Measurements from ENCODE around the gene PTPRN2. TPM values are rescaled to one million over a fixed set of nuclear protein-coding genes. Genes with fewer than 3 reads are reported as not detected.

PTPRN2 gene
- total and polyA plus RNA-seq, 2 of the 8 experiments (the other 6 are each of a cell fraction or from before 2014, with no cell fraction given) = 2.6 to 4.5 TPM

GRCh38 chr7:158443014-158443687 is 144.5 kb downstream of the PTPRN2 start:
- ChIA-PET POLR2A (ENCODE audit: partially characterized antibody) (no interaction called here), CTCF (ENCODE audit: partially characterized antibody) (interaction anchor here (0.6 to 1.3 kb wide), 6 partner anchors 9 to 1859 kb away, joined by 3 to 5 read pairs (median 3); no protein-coding TSS in a partner anchor)
- no peak overlapping the region for H2BK15ac ChIP-seq (ENCODE audit: low read length)
- H3K9ac ChIP-seq (replicated peaks in 1 of 4; ENCODE audit: extremely low read depth in 1 of 4, low read depth in 3 of 4, low read length in 3 of 4) = no peak overlapping the region
- H4K8ac ChIP-seq (ENCODE audit: extremely low read depth, insufficient read depth, low read length) = no peak overlapping the region; the same call in 1 of the 2 replicates
- H2BK5ac ChIP-seq (ENCODE audit: low read depth, low read length) = no peak overlapping the region
- H3K4me2 ChIP-seq (ENCODE audit: insufficient read depth in 1 of 2, low read depth in 2 of 2, low read length in 2 of 2) = no peak overlapping the region
- H3K79me2 ChIP-seq (ENCODE audit: control insufficient read depth in 1 of 2, insufficient read depth in 2 of 2, low read length in 2 of 2) = no peaks in the 10 kb centered on the region
- H4K20me1 ChIP-seq (replicated peaks in 1 of 2; ENCODE audit: control insufficient read depth in 1 of 2, insufficient read depth in 2 of 2, low read length in 2 of 2) = peaks cover 0 to 8% of the 10 kb centered on the region in 2 experiments
- 91% methylated on average over 24 of the region's 28 CpGs; no CpG with 5 or more reads in 1 of the 2 experiments for WGBS, 2 experiments (ENCODE audit: extremely low coverage in 1 of 2, insufficient coverage in 1 of 2, insufficient read length in 1 of 2, insufficient replicate concordance in 2 of 2, low coverage in 1 of 2, low lambda C conversion rate in 2 of 2, missing lambda C conversion rate in 1 of 2)
- H3K4me3 ChIP-seq (ENCODE audit: extremely low read depth in 1 of 4, insufficient read depth in 2 of 4, low read depth in 3 of 4, low read length in 4 of 4) = no peak overlapping the region
- no peak overlapping the region; the same call in 1 of the 2 replicates for H2BK20ac ChIP-seq (ENCODE audit: low read length)
- no peak overlapping the region for H4K5ac ChIP-seq (ENCODE audit: insufficient read length, low read depth, low read length)
- no peak overlapping the region for H3K23ac ChIP-seq (ENCODE audit: insufficient read length)
- no peak overlapping the region for H2BK120ac ChIP-seq (replicated peaks; ENCODE audit: low read depth, low read length)
- no peak overlapping the region; the same call in 1 of the 2 replicates for H3K18ac ChIP-seq (ENCODE audit: extremely low read depth, low read length)
- H4K91ac ChIP-seq (replicated peaks; ENCODE audit: insufficient read length, low read length) = peak overlapping the region; percentile 57
- no peak overlapping the region for H2AFZ ChIP-seq (ENCODE audit: low read length)
- H3K23me2 ChIP-seq (ENCODE audit: low read depth, low read length) = peaks cover 19% of the 10 kb centered on the region; the same call in 1 of the 2 replicates
- no peak overlapping the region for H3K27ac ChIP-seq (ENCODE audit: low read depth, low read length)
- H2BK12ac ChIP-seq (ENCODE audit: low read depth, low read length) = no peak overlapping the region
- DNase-seq (ENCODE audit: low read depth in 1 of 2, low spot score in 2 of 2) (no peak), FAIRE-seq (no peak)
- no peak overlapping the region for H3K14ac ChIP-seq (ENCODE audit: insufficient read length)
- TF ChIP-seq EZH2 (IDR thresholded peaks at IDR 0.05; ENCODE audit: low read depth, low read length, severe bottlenecking) (no peak), CTCF (IDR thresholded peaks at IDR 0.05; ENCODE audit: control extremely low read depth in 1 of 3, insufficient read depth in 1 of 3, low read depth in 1 of 3, low read length in 3 of 3) (peak in 2 of 3 experiments; percentile 17 to 36; a peak in 3 of 4 replicates), RAD21 (IDR thresholded peaks at IDR 0.05 in 1 of 2, conservative IDR thresholded peaks at IDR 0.05 in 1 of 2; ENCODE audit: low read depth in 2 of 2, low read length in 2 of 2) (peak; percentile 41 to 55), EGR1 (IDR thresholded peaks at IDR 0.05; ENCODE audit: borderline replicate concordance, low read depth, low read length) (peak; percentile 7; the same call in 1 of the 2 replicates)
- no peaks in the 10 kb centered on the region for H3K79me1 ChIP-seq (ENCODE audit: low read depth, low read length)
- peaks cover 0 to 10% of the 10 kb centered on the region in 2 experiments; a peak in 1 of 4 replicates for H3K9me3 ChIP-seq (ENCODE audit: insufficient read depth in 2 of 2, low read depth in 1 of 2, low read length in 1 of 2)
- H3K56ac ChIP-seq (replicated peaks; ENCODE audit: insufficient read length, low read depth, low read length) = no peak overlapping the region
- H3K4ac ChIP-seq (replicated peaks; ENCODE audit: insufficient read length, low read depth, low read length) = no peak overlapping the region
- H2AK5ac ChIP-seq (ENCODE audit: low read depth, low read length) = no peak overlapping the region
- H3K4me1 ChIP-seq (replicated peaks in 1 of 4; ENCODE audit: control insufficient read depth in 3 of 4, insufficient read depth in 4 of 4, low read length in 3 of 4) = peaks cover 3 to 14% (median 4%) of the 10 kb centered on the region in 4 experiments
- H3K36me3 ChIP-seq (ENCODE audit: control insufficient read depth in 2 of 4, insufficient read depth in 4 of 4, low read length in 3 of 4) = no peaks in the 10 kb centered on the region
- H3K27me3 ChIP-seq (replicated peaks in 1 of 4; ENCODE audit: control insufficient read depth in 3 of 4, extremely low read depth in 1 of 4, insufficient read depth in 3 of 4, low read length in 3 of 4) = no peaks in the 10 kb centered on the region

Measured in H1 (cell line).